ENCODE measurements around the gene GALNS. TPM values are rescaled to one million over a fixed set of nuclear protein-coding genes. Genes with fewer than 3 reads are reported as not detected.

GALNS gene
- total RNA-seq, 1 donor from 2014 or later, result 23.1 TPM

GRCh38 chr16:88877564-88878289, 21.0 kb upstream of the GALNS start:
- no peak for DNase-seq (ENCODE audit: low spot score)
- no peak for ATAC-seq

- no peak for ATAC-seq
- DNase-seq (ENCODE audit: low spot score), result no peak
Measured at GRCh38 chr16:88876942-88877526, 20.3 kb upstream of the GALNS start.

- ATAC-seq (no peak), DNase-seq (ENCODE audit: low spot score) (no peak)
Measured at GRCh38 chr16:88875703-88876234, 19.0 kb upstream of the GALNS start.

- DNase-seq (ENCODE audit: low spot score) (no peak), ATAC-seq (no peak)
Measured at GRCh38 chr16:88874938-88875599, 18.3 kb upstream of the GALNS start.

GRCh38 chr16:88872650-88873331, 16.0 kb upstream of the GALNS start:
- DNase-seq (ENCODE audit: low spot score), result no peak
- no peak for ATAC-seq

GRCh38 chr16:88871730-88872416, 15.1 kb upstream of the GALNS start:
- no peak for DNase-seq (ENCODE audit: low spot score)
- no peak for ATAC-seq

GRCh38 chr16:88871349-88871702, 14.6 kb upstream of the GALNS start:
- DNase-seq (ENCODE audit: low spot score) (no peak), ATAC-seq (no peak)

GRCh38 chr16:88870608-88871348, 14.0 kb upstream of the GALNS start:
- no peak for ATAC-seq
- DNase-seq (ENCODE audit: low spot score), result no peak

GRCh38 chr16:88869673-88869980, 12.9 kb upstream of the GALNS start:
- DNase-seq (ENCODE audit: low spot score), result no peak
- ATAC-seq, result no peak

GRCh38 chr16:88868974-88869672, 12.4 kb upstream of the GALNS start:
- ATAC-seq (no peak), DNase-seq (ENCODE audit: low spot score) (no peak)

- DNase-seq (ENCODE audit: low spot score) (no peak), ATAC-seq (no peak)
Measured at GRCh38 chr16:88867581-88868246, 11.0 kb upstream of the GALNS start.

GRCh38 chr16:88866151-88866920, 9.6 kb upstream of the GALNS start, which contains the start of gene PABPN1L:
Gene PABPN1L, minus strand, starts transcription at chr16:88866660. Its CDS starts 54 bp downstream, at chr16:88866606.
- ATAC-seq (peak; percentile 13), DNase-seq (ENCODE audit: low spot score) (no peak)

GRCh38 chr16:88865742-88866141, 9.0 kb upstream of the GALNS start:
- DNase-seq (ENCODE audit: low spot score), result no peak
- ATAC-seq, result no peak

GRCh38 chr16:88865310-88865709, 8.6 kb upstream of the GALNS start:
- DNase-seq (ENCODE audit: low spot score) (no peak), ATAC-seq (no peak)

- ATAC-seq (no peak), DNase-seq (ENCODE audit: low spot score) (no peak)
Measured at GRCh38 chr16:88864521-88864920, 7.8 kb upstream of the GALNS start.

- no peak for DNase-seq (ENCODE audit: low spot score)
Measured at GRCh38 chr16:88864099-88864498, 7.4 kb upstream of the GALNS start.

GRCh38 chr16:88863426-88863825, 6.7 kb upstream of the GALNS start:
- DNase-seq (ENCODE audit: low spot score), result no peak
- no peak for ATAC-seq

More at GRCh38 chr16:88864099-88864498, 7.4 kb upstream of the GALNS start:
- no peak for ATAC-seq

- ATAC-seq (no peak), DNase-seq (ENCODE audit: low spot score) (no peak)
Measured at GRCh38 chr16:88862968-88863367, 6.2 kb upstream of the GALNS start.
